IMR-90 (cell line): ENCODE results near the gene MFAP3. TPM values are rescaled to one million over a fixed set of nuclear protein-coding genes. Genes with fewer than 3 reads are reported as not detected.

Source experiments
- ATAC-seq: fragments of 200-7000 bp; cut with Tn5 transposase; 2 replicates; pipeline ENCODE4 v1.9.1; 2020; ENCODE audit warnings: low read depth, mild to moderate bottlenecking, moderate library complexity
- BruUV-seq: library from RNA; stranded (reverse); fragments of 400-500 nt; replicated peaks from 2 replicates; lab custom pipeline; 2021; lab: Mats Ljungman, UMichigan
- CTCF ChIA-PET: fragments of 300-600 bp; formaldehyde crosslinking; extraction: SDS; loops from one replicate; lab custom pipeline; 2021; ENCODE audit warnings: antibody characterized with exemption; lab: Yijun Ruan, JAX
- POLR2A ChIA-PET: fragments of 300-600 bp; sonication (Branson Sonifier 250); formaldehyde crosslinking; loops from one replicate; lab custom pipeline; 2022; ENCODE audit warnings: antibody characterized with exemption; ENCODE audit not compliant: unreplicated experiment; lab: Charles Lee
- DNase-seq: peaks from one replicate; pipeline ENCODE4 v3.0.0; 2013
- H2AFZ ChIP-seq: replicated peaks from 2 replicates; pipeline ENCODE3; 2013; ENCODE audit warnings: low read length, mild to moderate bottlenecking; ENCODE audit not compliant: poor library complexity
- H2AK5ac ChIP-seq: 2 replicates; pipeline ENCODE4 v1.6.1; 2013; ENCODE audit warnings: low read depth, low read length, inconsistent platforms
- H2AK9ac ChIP-seq: replicated peaks from 2 replicates; pipeline ENCODE3; 2013; ENCODE audit warnings: mild to moderate bottlenecking, low read depth, low read length, moderate library complexity; ENCODE audit not compliant: poor library complexity
- H2BK120ac ChIP-seq: 2 replicates; pipeline ENCODE4 v1.6.1; 2013; ENCODE audit warnings: low read depth, low read length, inconsistent platforms
- H2BK15ac ChIP-seq: 3 replicates; pipeline ENCODE4 v1.6.1; 2013; ENCODE audit warnings: low read depth, low read length, inconsistent platforms
- H2BK20ac ChIP-seq: 2 replicates; pipeline ENCODE4 v1.6.1; 2013; ENCODE audit warnings: low read depth, mild to moderate bottlenecking, inconsistent platforms, low read length, moderate library complexity
- H2BK5ac ChIP-seq: 2 replicates; pipeline ENCODE4 v1.6.1; 2013; ENCODE audit warnings: mild to moderate bottlenecking, low read depth, low read length, inconsistent platforms; ENCODE audit not compliant: poor library complexity, severe bottlenecking
- H3K14ac ChIP-seq: replicated peaks from 2 replicates; pipeline ENCODE4 v1.6.1; 2013; ENCODE audit warnings: low read depth, low read length, inconsistent platforms
- H3K18ac ChIP-seq: 2 replicates; pipeline ENCODE4 v1.6.1; 2013; ENCODE audit warnings: low read depth, low read length, control low read depth
- H3K23ac ChIP-seq: 2 replicates; pipeline ENCODE4 v1.6.1; 2013; ENCODE audit warnings: low read depth, low read length, inconsistent platforms
- H3K27ac ChIP-seq: 2 replicates; pipeline ENCODE4 v1.5.1; 2013; ENCODE audit warnings: mild to moderate bottlenecking, control low read depth, low read length; ENCODE audit not compliant: insufficient read depth
- H3K27me3 ChIP-seq: 2 replicates; pipeline ENCODE4 v1.6.1; 2013; ENCODE audit warnings: low read length; ENCODE audit not compliant: control insufficient read depth, insufficient read depth
- H3K36me3 ChIP-seq: 2 replicates; pipeline ENCODE4 v1.6.1; 2013; ENCODE audit warnings: low read length, mixed read lengths; ENCODE audit not compliant: control insufficient read depth, insufficient read depth
- H3K4ac ChIP-seq: 2 replicates; pipeline ENCODE4 v1.6.1; 2013; ENCODE audit warnings: low read depth, low read length, inconsistent platforms
- H3K4me1 ChIP-seq: 2 replicates; pipeline ENCODE4 v1.6.1; 2013; ENCODE audit warnings: low read length, mixed read lengths; ENCODE audit not compliant: control insufficient read depth, insufficient read depth
- H3K4me2 ChIP-seq: 2 replicates; pipeline ENCODE4 v1.6.1; 2013; ENCODE audit warnings: low read depth, mild to moderate bottlenecking, control low read depth, low read length, moderate library complexity
- H3K4me3 ChIP-seq: 2 replicates; pipeline ENCODE4 v1.5.1; 2013; ENCODE audit warnings: low read depth, mild to moderate bottlenecking, control low read depth, low read length, moderate library complexity; ENCODE audit not compliant: insufficient read depth
- H3K56ac ChIP-seq: 2 replicates; pipeline ENCODE4 v1.6.1; 2013; ENCODE audit warnings: low read length, inconsistent platforms; ENCODE audit not compliant: insufficient read depth; ENCODE audit errors: extremely low read depth
- H3K79me1 ChIP-seq, 2 experiments: 2 replicates each; pipeline ENCODE4 v1.6.1; 2013; ENCODE audit warnings: low read length in 2 of 2, inconsistent platforms in 1 of 2, low read depth in 1 of 2
- H3K9ac ChIP-seq: 2 replicates; pipeline ENCODE4 v1.6.1; 2013; ENCODE audit warnings: low read depth, low read length, control low read depth
- H3K9me1 ChIP-seq: 2 replicates; pipeline ENCODE4 v1.6.1; 2013; ENCODE audit warnings: low read length, inconsistent platforms; ENCODE audit not compliant: insufficient read depth
- H3K9me3 ChIP-seq: 2 replicates; pipeline ENCODE4 v1.6.1; 2013; ENCODE audit warnings: low read length; ENCODE audit not compliant: control insufficient read depth, insufficient read depth
- H4K20me1 ChIP-seq: 2 replicates; pipeline ENCODE4 v1.6.1; 2013; ENCODE audit warnings: low read length, inconsistent platforms; ENCODE audit not compliant: insufficient read depth
- H4K5ac ChIP-seq: 2 replicates; pipeline ENCODE4 v1.6.1; 2013; ENCODE audit warnings: mild to moderate bottlenecking, low read depth, low read length, control low read depth
- H4K8ac ChIP-seq, 2 experiments: 2 replicates each; pipeline ENCODE4 v1.6.1; 2013; ENCODE audit warnings: low read depth in 2 of 2, low read length in 2 of 2, control low read depth in 1 of 2, inconsistent platforms in 1 of 2
- H4K91ac ChIP-seq: 2 replicates; pipeline ENCODE4 v1.6.1; 2013; ENCODE audit warnings: low read depth, low read length, inconsistent platforms; ENCODE audit not compliant: insufficient read depth
- CEBPB ChIP-seq: IDR thresholded peaks from 2 replicates; pipeline ENCODE4 v1.6.1; 2012; ENCODE audit warnings: low read depth, low read length, improper control_type of control experiment
- FOS ChIP-seq: fragments of 150-350 bp; IDR thresholded peaks from 2 replicates; pipeline ENCODE4 v1.6.1; 2016; ENCODE audit warnings: low read depth, low read length
- MXI1 ChIP-seq: IDR thresholded peaks from 2 replicates; pipeline ENCODE4 v1.6.1; 2012; ENCODE audit warnings: low read depth, mild to moderate bottlenecking, low read length, moderate library complexity, borderline replicate concordance
- NFE2L2 ChIP-seq: fragments of 150-350 bp; IDR thresholded peaks from 2 replicates; pipeline ENCODE4 v1.6.1; 2016; ENCODE audit warnings: low read depth, mild to moderate bottlenecking, low read length
- POLR2A ChIP-seq: IDR thresholded peaks from 2 replicates; pipeline ENCODE4 v1.6.1; 2012; ENCODE audit warnings: mild to moderate bottlenecking, low read depth, low read length
- SMC3 ChIP-seq: fragments of 150-350 bp; IDR thresholded peaks from 2 replicates; pipeline ENCODE4 v1.6.1; 2016; ENCODE audit warnings: low read depth, mild to moderate bottlenecking, antibody characterized with exemption, low read length, moderate library complexity
- USF2 ChIP-seq: fragments of 150-350 bp; IDR thresholded peaks from 2 replicates; pipeline ENCODE4 v1.6.1; 2017; ENCODE audit warnings: mild to moderate bottlenecking, antibody characterized with exemption, low read length, low read depth
- dilution Hi-C: fragments of 300-500 bp; cut with HindIII; formaldehyde crosslinking; loops from one replicate; pipeline ENCODE4 v1.14.3; 2018; ENCODE audit warnings: low sequenced_read_pairs; ENCODE audit not compliant: unreplicated experiment
- in situ Hi-C: fragments of 300-500 bp; cut with MboI; formaldehyde crosslinking; loops from 3 replicates; pipeline ENCODE4 v1.14.3; 2019; ENCODE audit warnings: low sequenced_read_pairs, inconsistent platforms, mixed read lengths
- intact Hi-C: fragments of 100-400 bp; cut with micrococcal nuclease; formaldehyde crosslinking; loops from 2 replicates; pipeline ENCODE4 v1.10.0; 2022
- polyA plus RNA-seq, 3 experiments: library from polyadenylated mRNA; depleted of rRNA; stranded (reverse); fragments of >200 nt; gene quantifications; 2 replicates each; pipeline ENCODE4 v1.2.3, GENCODE V29; 2012; ENCODE audit warnings: low replicate concordance in 1 of 3
- total RNA-seq: library from RNA; depleted of rRNA; stranded (reverse); fragments of >200 nt; gene quantifications from 2 replicates; pipeline ENCODE4 v1.2.3, GENCODE V29; 2012

MFAP3 gene
- total and polyA plus RNA-seq, 2 of the 4 experiments (the other 2 are of a cell fraction), result 15.2 to 67.0 TPM

DNA sequence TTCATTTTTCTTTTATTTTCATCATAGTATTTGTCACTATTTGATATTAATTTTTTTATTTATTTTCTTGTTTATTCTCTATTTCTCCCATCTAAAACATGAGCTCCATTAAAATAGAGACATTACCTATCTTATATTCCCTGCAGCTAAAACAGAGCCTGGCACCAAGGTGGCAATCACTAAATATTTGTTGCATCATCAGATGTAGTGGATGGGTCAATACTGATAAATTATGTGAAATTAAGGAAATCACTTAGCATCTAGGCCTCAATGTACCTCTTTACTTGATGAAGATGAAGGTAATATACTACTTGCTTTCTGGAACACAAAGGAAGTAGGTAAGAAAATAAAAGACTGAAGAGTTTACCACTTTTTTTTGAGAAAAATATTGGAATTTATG, 24.6 kb downstream of the MFAP3 start:
- Histone ChIP-seq H3K4me1 (peaks cover 2% of the 10 kb centered on the region; the same call in 1 of the 2 replicates), H3K56ac (no peak overlapping the region), H3K4ac (no peak overlapping the region), H2BK120ac (no peak overlapping the region), H2AFZ (no peak overlapping the region), H2BK15ac (no peak overlapping the region), H3K23ac (no peak overlapping the region), H3K4me2 (no peak overlapping the region), H2AK5ac (no peak overlapping the region), H3K9ac (no peak overlapping the region), H3K18ac (no peak overlapping the region), H3K14ac (no peak overlapping the region), H3K9me3 (no peaks in the 10 kb centered on the region), H4K5ac (no peak overlapping the region), H3K27me3 (no peaks in the 10 kb centered on the region; the same call in 1 of the 2 replicates), H4K8ac (no peak overlapping the region), H3K9me1 (no peaks in the 10 kb centered on the region), H3K4me3 (no peak overlapping the region), H4K91ac (no peak overlapping the region), H2BK20ac (no peak overlapping the region), H3K36me3 (0 out of 2 replicates have a peak, but pooled peaks cover 1% of the 10 kb centered on the region), H4K20me1 (no peaks in the 10 kb centered on the region), H2AK9ac (no peak overlapping the region), H3K79me1 (no peaks in the 10 kb centered on the region), H2BK5ac (no peak overlapping the region), H3K27ac (no peak overlapping the region)
- CTCF ChIA-PET, result interaction anchor here (0.6 to 0.9 kb wide), 2 partner anchors 9 to 586 kb away, joined by 3 to 4 read pairs; no protein-coding TSS in a partner anchor
- DNase-seq (no peak), ATAC-seq (no peak)
- in situ Hi-C loops, result no loop called here
- TF ChIP-seq POLR2A, result no peak
- TF ChIP-seq FOS, result no peak
- no peak for TF ChIP-seq SMC3
- TF ChIP-seq USF2, result no peak
- TF ChIP-seq CEBPB, result peak; percentile 47; the same call in 1 of the 2 replicates
- no peak for TF ChIP-seq NFE2L2
- no peak for TF ChIP-seq MXI1
- intact Hi-C loops, result no loop called here
- dilution Hi-C loops, result no loop called here
- BruUV-seq, result no TSS peak
- POLR2A ChIA-PET, result interaction anchor here (0.6 kb wide), 2 partner anchors 142 to 577 kb away, joined by 3 to 4 read pairs; no protein-coding TSS in a partner anchor
